GM12878 (cell line): ENCODE results near the gene PROX2. TPM values are rescaled to one million over a fixed set of nuclear protein-coding genes. Genes with fewer than 3 reads are reported as not detected.

ENCODE experiments used
- ATAC-seq: fragments of 200-7000 bp; cut with Tn5 transposase; 3 replicates; pipeline ENCODE4 v1.9.1; 2020; ENCODE audit warnings: mild to moderate bottlenecking, moderate library complexity
- BruUV-seq: library from RNA; stranded (reverse); fragments of 400-500 nt; replicated peaks from 2 replicates; lab custom pipeline; 2021; lab: Mats Ljungman, UMichigan
- CTCF ChIA-PET: fragments of 300-600 bp; sonication (Branson Sonifier 250); formaldehyde crosslinking; extraction: SDS; loops from one replicate; lab custom pipeline; 2021; ENCODE audit warnings: inconsistent platforms; lab: Yijun Ruan, JAX
- POLR2A ChIA-PET: fragments of 350-600 bp; formaldehyde crosslinking; extraction: SDS; loops from one replicate; lab custom pipeline; 2021; ENCODE audit warnings: inconsistent platforms; lab: Charles Lee
- RAD21 ChIA-PET: fragments of 300-600 bp; sonication (Branson Sonifier 250); formaldehyde crosslinking; loops from one replicate; lab custom pipeline; 2023; ENCODE audit warnings: antibody characterized with exemption; ENCODE audit not compliant: unreplicated experiment; lab: Charles Lee
- SMC1A ChIA-PET: fragments of 300-600 bp; sonication (Branson Sonifier 250); formaldehyde crosslinking; loops from one replicate; lab custom pipeline; 2023; ENCODE audit not compliant: unreplicated experiment, uncharacterized antibody; lab: Charles Lee
- DNase-seq: peaks from one replicate; pipeline ENCODE4 v3.0.0-alpha.2; 2011; ENCODE audit warnings: low read depth, low spot score
- FAIRE-seq: peaks from 3 replicates; lab custom pipeline; 2011; peaks lifted over from hg19 to GRCh38; lab: Jason Lieb, UNC
- H2AFZ ChIP-seq: 2 replicates; pipeline ENCODE4 v1.6.0; 2011; ENCODE audit warnings: low read depth, low read length, control low read depth; ENCODE audit not compliant: control insufficient read depth
- H3K27ac ChIP-seq: 2 replicates; pipeline ENCODE4 v1.5.1; 2011; ENCODE audit warnings: control low read depth; ENCODE audit not compliant: control insufficient read depth, insufficient read depth
- H3K27me3 ChIP-seq, 2 experiments: replicated peaks in 1 of 2; 2 replicates each; pipeline versions ENCODE4 v1.6.0 to v1.6.1; 2011; ENCODE audit warnings: low read length in 1 of 2; ENCODE audit not compliant: control insufficient read depth in 2 of 2, insufficient read depth in 2 of 2
- H3K36me3 ChIP-seq, 2 experiments: 2 replicates each; pipeline ENCODE4 v1.5.1; 2011; ENCODE audit warnings: low read length in 1 of 2; ENCODE audit not compliant: control insufficient read depth in 2 of 2, insufficient read depth in 2 of 2
- H3K4me1 ChIP-seq: 2 replicates; pipeline ENCODE4 v1.6.1; 2011; ENCODE audit warnings: mild to moderate bottlenecking, low read length, moderate library complexity, mixed read lengths; ENCODE audit not compliant: control insufficient read depth, insufficient read depth
- H3K4me2 ChIP-seq: 2 replicates; pipeline ENCODE4 v1.6.0; 2011; ENCODE audit warnings: control low read depth; ENCODE audit not compliant: control insufficient read depth, insufficient read depth
- H3K4me3 ChIP-seq: fragments of 200-600 bp; sonication (generic); 2 replicates; pipeline ENCODE4 v1.5.1; 2016
- H3K79me2 ChIP-seq: 2 replicates; pipeline ENCODE4 v1.6.0; 2011; ENCODE audit warnings: low read length; ENCODE audit not compliant: control insufficient read depth, insufficient read depth
- H3K9ac ChIP-seq: 2 replicates; pipeline ENCODE4 v1.8.0; 2011; ENCODE audit warnings: low read length, control low read depth, mixed read lengths; ENCODE audit not compliant: control insufficient read depth, insufficient read depth
- H3K9me3 ChIP-seq: replicated peaks from 3 replicates; pipeline ENCODE4 v1.5.1; 2011; ENCODE audit warnings: mild to moderate bottlenecking, low read length; ENCODE audit not compliant: control insufficient read depth, insufficient read depth
- H4K20me1 ChIP-seq: 2 replicates; pipeline ENCODE4 v1.6.0; 2011; ENCODE audit not compliant: control insufficient read depth, insufficient read depth
- ASH2L ChIP-seq: fragments of 300-600, 200-600 bp; sonication (generic); IDR thresholded peaks from 2 replicates; pipeline ENCODE4 v1.6.1; 2017; ENCODE audit warnings: low read depth, mild to moderate bottlenecking, borderline replicate concordance
- ATF2 ChIP-seq: IDR thresholded peaks from 2 replicates; pipeline ENCODE4 v1.6.1; 2012; ENCODE audit warnings: low read length, inconsistent platforms
- ATF3 ChIP-seq: IDR thresholded peaks from 2 replicates; pipeline ENCODE4 v1.6.1; 2011; ENCODE audit warnings: low read depth, mild to moderate bottlenecking, low read length, moderate library complexity, borderline replicate concordance; ENCODE audit errors: extremely low read depth
- ATF7 ChIP-seq: fragments of 450-650 bp; IDR thresholded peaks from 2 replicates; pipeline ENCODE4 v1.6.1; 2016; ENCODE audit warnings: low read depth, mild to moderate bottlenecking
- EZH2 ChIP-seq: IDR thresholded peaks from 2 replicates; pipeline ENCODE4 v1.6.1; 2012; ENCODE audit warnings: low read depth, mild to moderate bottlenecking, control low read depth, inconsistent platforms, low read length, borderline replicate concordance; ENCODE audit not compliant: control insufficient read depth
- MEF2B ChIP-seq: fragments of 450-650 bp; IDR thresholded peaks from 2 replicates; pipeline ENCODE4 v1.6.1; 2018; ENCODE audit warnings: mild to moderate bottlenecking, moderate library complexity; ENCODE audit not compliant: partially characterized antibody, poor library complexity, severe bottlenecking
- NFYB ChIP-seq: IDR thresholded peaks from 2 replicates; pipeline ENCODE4 v1.6.1; 2011; ENCODE audit warnings: low read depth, mild to moderate bottlenecking, low read length, improper control_type of control experiment, moderate library complexity; ENCODE audit not compliant: insufficient read depth
- NR2F1 ChIP-seq: fragments of 450-650 bp; conservative IDR thresholded peaks from 2 replicates; pipeline ENCODE4 v1.6.1; 2017; ENCODE audit warnings: mild to moderate bottlenecking
- PBX3 ChIP-seq: IDR thresholded peaks from 2 replicates; pipeline ENCODE4 v1.6.1; 2011; ENCODE audit warnings: mild to moderate bottlenecking, low read depth, low read length, moderate library complexity; ENCODE audit not compliant: insufficient replicate concordance
- POLR2A ChIP-seq: IDR thresholded peaks from 2 replicates; pipeline ENCODE4 v1.6.1; 2011; ENCODE audit warnings: low read depth, mild to moderate bottlenecking, low read length
- POLR2AphosphoS5 ChIP-seq: IDR thresholded peaks from 2 replicates; pipeline ENCODE4 v1.6.1; 2011; ENCODE audit warnings: mild to moderate bottlenecking, low read length, inconsistent platforms
- RELA ChIP-seq: fragments of 450-650 bp; IDR thresholded peaks from 2 replicates; pipeline ENCODE4 v1.8.0; 2014; ENCODE audit warnings: borderline replicate concordance; ENCODE audit not compliant: partially characterized antibody
- SIN3A ChIP-seq: IDR thresholded peaks from 2 replicates; pipeline ENCODE4 v1.6.1; 2012; ENCODE audit warnings: low read depth, low read length, improper control_type of control experiment
- STAT3 ChIP-seq: IDR thresholded peaks from 2 replicates; pipeline ENCODE4 v1.6.1; 2011; ENCODE audit warnings: low read depth, low read length, improper control_type of control experiment
- ZBTB40 ChIP-seq: fragments of 450-650 bp; IDR thresholded peaks from 2 replicates; pipeline ENCODE4 v1.6.1; 2016; ENCODE audit warnings: mild to moderate bottlenecking, moderate library complexity, borderline replicate concordance
- WGBS: methylation state at CpG from one replicate; pipeline ENCODE4 v1.1.6; 2016; ENCODE audit warnings: low lambda C conversion rate; ENCODE audit not compliant: insufficient replicate concordance, insufficient coverage; ENCODE audit errors: missing lambda C conversion rate; 5-methylcytosine and 5-hydroxymethylcytosine counted together
- in situ Hi-C: fragments of 300-500 bp; cut with MboI; formaldehyde crosslinking; loops from 9 replicates; pipeline ENCODE4 v1.14.3; 2018; ENCODE audit warnings: mixed read lengths
- intact Hi-C: fragments of 100-400 bp; cut with micrococcal nuclease; formaldehyde crosslinking; loops from one replicate; pipeline ENCODE4 v1.14.2; 2022; ENCODE audit not compliant: unreplicated experiment
- polyA plus RNA-seq, 11 experiments: library from polyadenylated mRNA; depleted of rRNA in 4 of 11; unstranded in 6 of 11; stranded (reverse) in 5 of 11; fragments of >200 nt; fragmentation: Nextera tagmentation in 4 of 11; fragmentation: Illumina TruSeq in 1 of 11; extraction: Ambion mirVana in 4 of 11; extraction: Trizol in 1 of 11; gene quantifications; 1 replicate in 1 of 11; 2 replicates in 10 of 11; pipeline versions ENCODE4 v1.2.1 to v1.2.3, GENCODE V29; 2011 to 2016; ENCODE audit warnings: inconsistent platforms in 2 of 11, missing spikeins in 2 of 11, low read depth in 1 of 11
- total RNA-seq, 4 experiments: library from RNA; depleted of rRNA in 3 of 4; stranded (reverse); fragments of >200 nt in 3 of 4; fragmentation: Illumina TruSeq in 1 of 4; extraction: Trizol in 1 of 4; gene quantifications; 2 replicates each; pipeline versions ENCODE4 v1.2.1 to v1.2.3, GENCODE V29; 2013 to 2021

Gene PROX2
- total and polyA plus RNA-seq, 10 of the 15 experiments (the other 5 are each of a cell fraction or from before 2014, with no cell fraction given) = 0.04 to 0.42 (median 0.19) TPM

GRCh38 chr14:74922752-74923401, 46.9 kb upstream of the PROX2 start, which contains the start of gene RPS6KL1:
RPS6KL1 (minus strand) TSS chr14:74923260; CDS start chr14:74921541, 1,719 bp downstream.
- Histone ChIP-seq H3K9me3 (no peaks in the 10 kb centered on the region), H3K4me1 (no peaks in the 10 kb centered on the region; the same call in 1 of the 2 replicates), H4K20me1 (no peaks in the 10 kb centered on the region), H3K36me3 (no peaks in the 10 kb centered on the region), H3K27me3 (no peaks in the 10 kb centered on the region), H3K9ac (peak within 1 kb of the TSS; percentile 44; the same call in 1 of the 2 replicates), H3K79me2 (no peaks in the 10 kb centered on the region), H3K27ac (no peak within 1 kb of the TSS), H2AFZ (peak within 1 kb of the TSS; percentile 83), H3K4me2 (peak within 1 kb of the TSS; percentile 92), H3K4me3 (peak within 1 kb of the TSS; percentile 72; the same call in 1 of the 2 replicates)
- 8% methylated on average over 50 of the region's 51 CpGs for WGBS
- FAIRE-seq (no peak), DNase-seq (no peak), ATAC-seq (peak; percentile 99)
- ChIA-PET POLR2A (interaction anchor here (0.6 to 1.2 kb wide), 2 partner anchors 19 to 129 kb away, joined by 3 to 4 read pairs; no protein-coding TSS in a partner anchor), RAD21 (interaction anchor here (0.8 to 1.0 kb wide), 2 partner anchors 17 to 23 kb away, joined by 3 to 5 read pairs; no protein-coding TSS in a partner anchor), CTCF (interaction anchor here (0.5 to 1.1 kb wide), 3 partner anchors 63 to 312 kb away, joined by 3 read pairs; no protein-coding TSS in a partner anchor), SMC1A (interaction anchor here (0.6 kb wide), 1 partner anchor 145 kb away, joined by 4 read pairs; no protein-coding TSS in a partner anchor)
- BruUV-seq = no TSS peak
- intact Hi-C loops = no loop called here
- in situ Hi-C loops = no loop called here
- TF ChIP-seq ASH2L = no peak
- no peak for TF ChIP-seq POLR2AphosphoS5
- no peak for TF ChIP-seq EZH2
- no peak for TF ChIP-seq PBX3
- peak; percentile 64 for TF ChIP-seq POLR2A
- TF ChIP-seq MEF2B = no peak
- peak; percentile 73; the same call in 1 of the 2 replicates for TF ChIP-seq ATF2
- no peak for TF ChIP-seq STAT3
- TF ChIP-seq ZBTB40 = no peak
- peak; percentile 41; the same call in 1 of the 2 replicates for TF ChIP-seq NFYB
- TF ChIP-seq NR2F1 = no peak
- TF ChIP-seq ATF7 = 0 out of 2 replicates have a peak, but pooled peaks have one; percentile 18
- TF ChIP-seq SIN3A = no peak
- no peak for TF ChIP-seq ATF3
- no peak for TF ChIP-seq RELA
